Muscle layer of colon (tissue), 2 donors: Measurements from ENCODE around the gene CIB4.
"Not testable (repeated sequence)": the region's sequence is repeated elsewhere in the genome, so short reads cannot be mapped to it uniquely, and the experiment has no call there.

ENCODE experiments used
- H3K27ac ChIP-seq: one replicate; pipeline ENCODE4 v1.7.0; 2013; ENCODE audit warnings: low read depth, mild to moderate bottlenecking, low read length, moderate library complexity
- H3K27me3 ChIP-seq, 2 donors: one replicate each; pipeline ENCODE4 v1.7.0; 2013; ENCODE audit warnings: low read length in 2 of 2, mild to moderate bottlenecking in 2 of 2; ENCODE audit not compliant: insufficient read depth in 2 of 2, control insufficient read depth in 1 of 2
- H3K36me3 ChIP-seq: one replicate; pipeline ENCODE4 v1.7.0; 2013; ENCODE audit warnings: mild to moderate bottlenecking, low read length; ENCODE audit not compliant: insufficient read depth
- H3K4me1 ChIP-seq: one replicate; pipeline ENCODE4 v1.7.0; 2013; ENCODE audit warnings: mild to moderate bottlenecking, low read length; ENCODE audit not compliant: insufficient read depth
- H3K4me3 ChIP-seq, 2 donors: one replicate each; pipeline ENCODE4 v1.7.0; 2013; ENCODE audit warnings: low read length in 2 of 2, low read depth in 1 of 2, mild to moderate bottlenecking in 1 of 2, moderate library complexity in 1 of 2
- H3K9ac ChIP-seq: one replicate; pipeline ENCODE4 v1.7.0; 2013; ENCODE audit warnings: low read length
- H3K9me3 ChIP-seq: one replicate; pipeline ENCODE4 v1.7.0; 2013; ENCODE audit warnings: mild to moderate bottlenecking, low read length
- donor health status: abdominal sarcoma.
- donor health status: Adenocarcinoma of cecum.

The CIB4 gene

DNA sequence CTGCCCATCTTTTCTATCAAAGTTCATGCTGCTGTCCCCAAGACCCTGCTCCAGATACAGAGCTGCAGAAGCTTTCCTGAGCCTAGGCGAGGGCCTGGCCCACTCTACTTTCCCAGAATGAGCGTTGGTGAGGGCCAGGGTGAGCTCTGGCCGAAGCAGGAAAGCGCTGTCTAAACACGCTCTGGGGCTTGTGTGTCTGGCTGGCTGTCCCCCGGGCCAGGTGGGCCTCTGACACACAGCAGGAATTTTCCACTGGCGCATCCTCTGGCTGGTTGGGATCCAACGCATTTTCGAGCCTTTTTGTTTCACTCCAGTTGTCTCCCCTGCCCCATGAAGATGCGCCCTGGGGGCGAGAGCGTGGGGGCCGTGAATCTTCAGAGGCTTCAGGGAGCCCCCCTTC is 33.6 kb upstream of the CIB4 start:
- Histone ChIP-seq H3K36me3 (no peaks in the 10 kb centered on the region), H3K4me1 (no peaks in the 10 kb centered on the region), H3K27ac (no peak overlapping the region), H3K27me3 (no peaks in the 10 kb centered on the region), H3K4me3 (no peak overlapping the region), H3K9ac (no peak overlapping the region), H3K9me3 (no peaks in the 10 kb centered on the region)

DNA sequence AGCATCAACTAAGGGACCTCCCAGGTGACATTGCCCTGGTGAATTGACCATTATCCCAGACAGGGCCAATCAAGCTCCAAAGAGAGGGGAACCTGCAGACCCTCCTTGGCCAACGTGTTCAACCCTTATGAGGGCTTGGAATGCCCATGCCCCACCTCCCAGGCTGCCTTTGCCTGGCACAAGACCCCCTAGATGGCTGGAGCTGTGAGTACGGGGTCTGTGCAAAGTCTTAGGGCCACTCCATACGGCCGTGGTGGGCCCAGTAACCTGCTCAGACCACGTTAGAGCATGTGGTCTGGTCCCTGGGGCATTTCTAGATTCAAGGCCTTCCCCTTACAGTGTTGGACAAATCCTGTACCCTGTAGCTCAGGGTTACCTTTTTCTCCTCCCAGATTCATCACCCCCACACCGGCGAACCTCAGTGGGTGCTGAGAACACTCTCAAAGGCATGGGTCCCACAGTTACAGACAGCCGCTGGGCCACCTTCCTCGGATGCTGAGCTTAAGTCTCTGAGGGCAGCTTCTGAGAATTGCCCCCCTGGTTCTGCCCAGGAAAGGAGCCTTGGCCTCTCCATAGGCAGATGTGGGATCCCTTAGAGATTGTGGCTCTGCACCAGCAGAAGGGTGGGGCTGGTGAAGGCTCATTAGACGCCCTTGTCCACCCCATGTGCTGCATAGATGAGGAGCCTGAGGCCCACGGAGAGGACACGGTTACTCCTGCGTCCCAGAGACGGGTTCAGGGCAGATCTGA is 33.0 kb upstream of the CIB4 start:
- Histone ChIP-seq H3K4me3 (no peak overlapping the region), H3K9ac (no peak overlapping the region), H3K9me3 (no peaks in the 10 kb centered on the region), H3K27ac (no peak overlapping the region), H3K27me3 (no peaks in the 10 kb centered on the region), H3K36me3 (no peaks in the 10 kb centered on the region), H3K4me1 (no peaks in the 10 kb centered on the region)

DNA sequence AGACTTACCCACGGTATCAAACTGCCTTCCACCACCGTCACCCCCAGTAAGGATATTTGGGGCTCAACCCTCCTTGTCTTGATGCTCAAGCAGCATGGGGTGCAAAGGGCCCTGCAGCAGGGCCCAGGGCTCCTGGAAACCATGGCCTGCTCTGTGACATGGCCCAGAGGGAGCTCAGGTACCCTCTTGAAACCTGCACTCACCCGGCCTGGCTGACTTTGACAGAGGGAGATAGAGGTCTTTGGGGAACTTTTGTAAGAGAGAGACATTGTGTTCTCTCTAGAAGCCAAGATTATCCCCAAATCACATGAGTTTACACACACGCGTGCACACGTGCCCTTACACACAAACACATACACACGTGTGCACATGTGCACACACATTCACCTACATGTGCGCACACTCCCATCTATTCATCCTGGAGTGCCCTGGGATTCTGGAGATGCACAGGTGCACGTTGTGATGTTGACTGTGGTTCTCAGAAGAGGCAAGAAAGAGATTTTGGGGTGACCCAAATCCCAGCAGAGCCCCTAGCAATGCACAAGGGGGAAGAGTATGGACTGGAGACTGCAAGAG is 31.7 kb upstream of the CIB4 start:
- Histone ChIP-seq H3K36me3 (no peaks in the 10 kb centered on the region), H3K4me1 (no peaks in the 10 kb centered on the region), H3K27me3 (no peaks in the 10 kb centered on the region)

DNA sequence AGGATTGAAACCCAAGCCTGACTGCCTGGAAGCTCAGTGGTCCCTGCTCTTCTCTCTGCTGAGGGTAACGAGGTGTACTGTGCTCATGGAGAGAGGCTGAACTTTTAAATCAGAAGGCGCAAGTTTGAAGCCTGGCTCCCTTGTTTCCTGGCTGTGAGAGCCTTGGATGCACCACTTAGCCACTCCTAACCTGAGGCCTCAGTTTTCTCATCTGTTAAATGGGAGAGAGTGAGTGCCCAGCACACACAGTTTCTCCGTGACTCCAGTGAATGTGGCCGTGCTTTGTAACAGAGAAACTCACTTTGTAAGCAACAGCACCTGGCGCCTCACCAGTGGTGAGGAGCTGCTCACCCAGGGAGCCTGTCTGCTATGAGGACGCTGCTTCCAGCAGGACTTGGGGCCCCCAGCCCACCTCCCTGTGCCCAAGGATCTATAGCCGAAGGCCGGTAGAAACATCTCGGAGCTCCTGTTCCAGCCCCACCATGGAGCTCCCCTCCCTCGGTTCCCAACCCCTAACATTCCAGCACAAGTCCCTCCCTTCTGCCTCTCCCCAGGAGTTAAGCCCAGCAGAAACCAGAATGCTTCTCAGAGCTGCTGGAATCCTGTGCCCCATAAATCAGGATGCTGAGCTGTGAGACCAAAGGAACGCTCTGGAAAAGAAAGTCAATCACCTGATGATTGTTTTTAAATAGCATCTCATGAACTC is 31.1 kb upstream of the CIB4 start:
- no peak overlapping the region for H3K4me3 ChIP-seq
- no peaks in the 10 kb centered on the region for H3K9me3 ChIP-seq
- no peaks in the 10 kb centered on the region for H3K4me1 ChIP-seq
- no peak overlapping the region for H3K27ac ChIP-seq
- H3K27me3 ChIP-seq, result no peaks in the 10 kb centered on the region
- H3K9ac ChIP-seq, result no peak overlapping the region
- H3K36me3 ChIP-seq, result no peaks in the 10 kb centered on the region

More for the DNA sequence above, 31.7 kb upstream of the CIB4 start:
- Histone ChIP-seq H3K9ac (no peak overlapping the region), H3K27ac (no peak overlapping the region), H3K4me3 (no peak overlapping the region), H3K9me3 (no peaks in the 10 kb centered on the region)

GRCh38 chr2:26671691-26672090 is 30.5 kb upstream of the CIB4 start:
- H3K4me1 ChIP-seq, result no peaks in the 10 kb centered on the region
- no peaks in the 10 kb centered on the region for H3K27me3 ChIP-seq
- no peaks in the 10 kb centered on the region for H3K36me3 ChIP-seq
- no peak overlapping the region for H3K9ac ChIP-seq
- H3K9me3 ChIP-seq, result no peaks in the 10 kb centered on the region
- H3K4me3 ChIP-seq, result no peak overlapping the region
- no peak overlapping the region for H3K27ac ChIP-seq

DNA sequence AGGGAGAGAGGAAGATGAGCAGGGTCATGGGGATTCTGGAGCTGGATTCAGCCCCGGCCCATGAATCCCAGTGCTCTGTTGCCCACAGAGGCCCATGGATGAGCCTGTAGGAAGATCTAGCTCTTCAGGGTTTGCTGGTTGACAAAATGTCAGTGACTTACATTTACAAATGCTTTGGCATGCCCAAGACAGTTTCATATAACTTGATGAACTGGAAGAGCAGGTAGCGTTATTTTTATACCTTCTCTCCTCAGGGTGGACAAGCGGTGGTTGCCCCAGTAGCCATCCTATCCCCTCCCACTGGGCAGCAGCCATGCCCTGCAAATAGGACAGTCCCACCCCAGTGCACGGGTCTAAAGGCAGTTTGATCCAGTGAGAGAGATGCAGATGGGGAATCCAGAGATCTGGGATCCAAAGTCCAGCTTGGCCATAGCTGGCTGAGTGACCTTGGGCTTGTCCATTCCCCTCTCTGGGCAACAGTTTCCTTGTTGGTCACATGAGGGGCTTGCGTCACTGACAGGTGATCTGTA is 29.8 kb upstream of the CIB4 start:
- H3K4me1 ChIP-seq, result no peaks in the 10 kb centered on the region
- no peaks in the 10 kb centered on the region for H3K27me3 ChIP-seq
- H3K36me3 ChIP-seq, result no peaks in the 10 kb centered on the region
- H3K4me3 ChIP-seq, result no peak overlapping the region
- no peaks in the 10 kb centered on the region for H3K9me3 ChIP-seq
- H3K27ac ChIP-seq, result no peak overlapping the region
- H3K9ac ChIP-seq, result no peak overlapping the region

GRCh38 chr2:26670171-26670570 is 29.0 kb upstream of the CIB4 start:
- H3K4me3 ChIP-seq, result no peak overlapping the region
- H3K4me1 ChIP-seq, result no peaks in the 10 kb centered on the region
- H3K36me3 ChIP-seq, result no peaks in the 10 kb centered on the region
- H3K27me3 ChIP-seq, result no peaks in the 10 kb centered on the region
- no peak overlapping the region for H3K9ac ChIP-seq
- no peak overlapping the region for H3K27ac ChIP-seq
- no peaks in the 10 kb centered on the region for H3K9me3 ChIP-seq

GRCh38 chr2:26668856-26669750 is 27.9 kb upstream of the CIB4 start:
- no peak overlapping the region for H3K9ac ChIP-seq
- H3K4me1 ChIP-seq, result no peaks in the 10 kb centered on the region
- no peak overlapping the region for H3K4me3 ChIP-seq
- no peaks in the 10 kb centered on the region for H3K27me3 ChIP-seq
- H3K9me3 ChIP-seq, result no peaks in the 10 kb centered on the region
- H3K36me3 ChIP-seq, result no peaks in the 10 kb centered on the region
- no peak overlapping the region for H3K27ac ChIP-seq

- Histone ChIP-seq H3K27ac (no peak overlapping the region), H3K4me3 (no peak overlapping the region), H3K9me3 (no peaks in the 10 kb centered on the region), H3K9ac (no peak overlapping the region), H3K36me3 (no peaks in the 10 kb centered on the region), H3K27me3 (no peaks in the 10 kb centered on the region), H3K4me1 (no peaks in the 10 kb centered on the region)
These were observed 26.9 kb upstream of the CIB4 start for GRCh38 chr2:26668041-26668440.

GRCh38 chr2:26666671-26667070 is 25.5 kb upstream of the CIB4 start:
- Histone ChIP-seq H3K27me3 (no peaks in the 10 kb centered on the region), H3K4me1 (no peaks in the 10 kb centered on the region), H3K36me3 (no peaks in the 10 kb centered on the region), H3K4me3 (no peak overlapping the region), H3K9me3 (no peaks in the 10 kb centered on the region), H3K27ac (no peak overlapping the region), H3K9ac (no peak overlapping the region)

DNA sequence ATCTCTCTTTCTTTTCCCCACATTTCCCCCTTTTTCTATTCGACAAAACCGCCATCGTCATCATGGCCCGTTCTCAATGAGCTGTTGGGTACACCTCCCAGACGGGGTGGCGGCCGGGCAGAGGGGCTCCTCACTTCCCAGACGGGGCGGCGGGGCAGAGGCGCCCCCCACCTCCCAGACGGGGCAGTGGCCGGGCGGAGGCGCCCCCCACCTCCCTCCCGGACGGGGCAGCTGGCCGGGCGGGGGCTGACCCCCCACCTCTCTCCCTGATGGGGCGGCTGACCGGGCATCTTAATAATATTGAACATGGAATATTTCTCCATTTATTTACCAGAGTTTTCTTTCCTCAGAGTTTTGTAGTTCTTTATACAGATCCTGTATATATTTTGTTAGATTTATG is 24.1 kb upstream of the CIB4 start:
- not testable (repeated sequence) for H3K27me3 ChIP-seq, H3K9me3 ChIP-seq, H3K9ac ChIP-seq, H3K36me3 ChIP-seq, H3K4me1 ChIP-seq, H3K4me3 ChIP-seq, H3K27ac ChIP-seq
